22Rv1 (cell line): Measurements from ENCODE around the gene NETO1.

Source experiments
- ZFX ChIP-seq: fragments of 450-650 bp; IDR thresholded peaks from 2 replicates; pipeline ENCODE4 v1.6.1; 2017; ENCODE audit warnings: antibody characterized with exemption, borderline replicate concordance
- TF ChIP-seq, protein P1 (sequence below): fragments of 450-650 bp; IDR thresholded peaks from 2 replicates; pipeline ENCODE4 v1.5.1; 2017; ENCODE audit warnings: mild to moderate bottlenecking

DNA sequence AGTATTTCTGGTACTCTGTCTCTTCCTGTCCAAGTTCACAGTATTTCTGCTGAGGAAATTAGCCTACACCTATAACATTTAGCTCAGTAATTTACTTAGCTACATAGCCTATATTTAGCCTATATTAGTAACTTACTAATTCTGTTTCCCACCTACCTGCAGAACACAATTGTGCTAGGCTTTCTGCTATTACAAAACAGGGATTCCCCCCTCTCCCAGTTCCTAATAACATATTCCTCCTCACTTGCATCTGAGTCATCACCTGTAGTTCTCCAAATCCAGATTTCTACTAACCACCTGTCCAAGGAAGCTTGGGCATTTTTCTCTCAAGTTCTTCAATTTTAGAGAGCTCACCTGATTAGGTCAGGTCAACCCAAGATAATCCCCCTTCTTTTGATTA lies 94.9 kb downstream of the NETO1 start:
- TF ChIP-seq, protein P1, sequence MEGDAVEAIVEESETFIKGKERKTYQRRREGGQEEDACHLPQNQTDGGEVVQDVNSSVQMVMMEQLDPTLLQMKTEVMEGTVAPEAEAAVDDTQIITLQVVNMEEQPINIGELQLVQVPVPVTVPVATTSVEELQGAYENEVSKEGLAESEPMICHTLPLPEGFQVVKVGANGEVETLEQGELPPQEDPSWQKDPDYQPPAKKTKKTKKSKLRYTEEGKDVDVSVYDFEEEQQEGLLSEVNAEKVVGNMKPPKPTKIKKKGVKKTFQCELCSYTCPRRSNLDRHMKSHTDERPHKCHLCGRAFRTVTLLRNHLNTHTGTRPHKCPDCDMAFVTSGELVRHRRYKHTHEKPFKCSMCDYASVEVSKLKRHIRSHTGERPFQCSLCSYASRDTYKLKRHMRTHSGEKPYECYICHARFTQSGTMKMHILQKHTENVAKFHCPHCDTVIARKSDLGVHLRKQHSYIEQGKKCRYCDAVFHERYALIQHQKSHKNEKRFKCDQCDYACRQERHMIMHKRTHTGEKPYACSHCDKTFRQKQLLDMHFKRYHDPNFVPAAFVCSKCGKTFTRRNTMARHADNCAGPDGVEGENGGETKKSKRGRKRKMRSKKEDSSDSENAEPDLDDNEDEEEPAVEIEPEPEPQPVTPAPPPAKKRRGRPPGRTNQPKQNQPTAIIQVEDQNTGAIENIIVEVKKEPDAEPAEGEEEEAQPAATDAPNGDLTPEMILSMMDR: no peak
- TF ChIP-seq ZFX: no peak
